IPS-NIHi7 (cell line): ENCODE results near the gene CSNK1A1.
"Not testable (repeated sequence)": the region's sequence is repeated elsewhere in the genome, so short reads cannot be mapped to it uniquely, and the experiment has no call there.

Experiments used
- DNase-seq: peaks from one replicate; pipeline ENCODE4 v3.0.0; 2012; ENCODE audit warnings: mixed read lengths; ENCODE audit errors: extremely low spot score

The CSNK1A1 gene

DNA sequence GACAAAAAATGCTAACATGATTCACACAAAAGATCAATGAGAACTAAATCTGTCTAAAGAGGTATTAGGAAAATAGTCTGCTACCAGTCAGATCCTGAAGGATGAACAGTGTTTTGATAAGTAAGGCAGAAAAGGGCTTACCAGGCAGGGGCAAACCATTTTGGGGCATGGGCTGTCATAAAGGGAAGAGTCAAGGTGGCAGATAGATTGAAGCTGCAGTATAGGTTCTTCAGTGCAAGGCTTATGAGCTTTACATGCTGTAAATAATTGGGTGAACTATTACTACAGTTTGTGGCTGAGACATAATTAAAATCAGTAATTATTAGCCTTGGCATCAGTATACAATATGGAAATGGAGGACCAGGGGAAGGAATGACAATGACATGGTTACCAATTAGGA, 21.8 kb downstream of the CSNK1A1 start:
- no peak for DNase-seq

DNA sequence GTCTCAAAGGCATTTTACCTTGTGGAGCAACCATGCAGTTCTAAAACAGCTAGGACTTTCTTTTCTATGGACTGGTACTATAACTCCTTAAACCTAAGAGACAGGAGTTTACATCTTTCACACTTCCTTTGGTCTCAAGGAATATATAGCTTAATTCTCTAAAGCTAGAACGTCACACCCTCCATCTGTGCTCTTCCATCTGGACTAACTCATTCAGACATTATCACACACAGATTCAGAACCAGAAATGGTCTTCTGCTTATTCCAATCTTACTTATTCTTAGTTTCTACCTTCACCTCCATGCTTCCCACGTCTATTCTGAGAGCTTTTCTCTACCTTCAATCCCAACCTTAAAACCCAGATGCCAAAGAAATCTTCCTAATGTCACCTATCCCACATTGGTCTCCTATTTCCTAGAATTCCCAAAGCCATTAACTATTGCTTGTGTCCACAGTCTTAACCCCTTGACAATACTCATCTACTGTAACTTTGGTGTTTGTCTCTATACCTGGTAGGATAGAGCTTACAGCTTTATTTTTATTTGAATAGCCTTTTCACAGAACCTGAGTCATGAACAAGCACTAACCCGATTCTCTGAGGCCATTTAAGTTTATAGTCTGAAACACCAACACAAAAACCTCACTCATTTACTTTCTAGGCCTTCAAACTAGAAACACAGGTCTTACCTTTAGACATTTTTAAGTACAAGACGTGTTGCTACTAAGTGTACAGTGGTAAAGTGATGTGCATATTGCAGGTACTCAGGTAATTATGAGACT, 22.8 kb downstream of the CSNK1A1 start:
- no peak for DNase-seq

DNA sequence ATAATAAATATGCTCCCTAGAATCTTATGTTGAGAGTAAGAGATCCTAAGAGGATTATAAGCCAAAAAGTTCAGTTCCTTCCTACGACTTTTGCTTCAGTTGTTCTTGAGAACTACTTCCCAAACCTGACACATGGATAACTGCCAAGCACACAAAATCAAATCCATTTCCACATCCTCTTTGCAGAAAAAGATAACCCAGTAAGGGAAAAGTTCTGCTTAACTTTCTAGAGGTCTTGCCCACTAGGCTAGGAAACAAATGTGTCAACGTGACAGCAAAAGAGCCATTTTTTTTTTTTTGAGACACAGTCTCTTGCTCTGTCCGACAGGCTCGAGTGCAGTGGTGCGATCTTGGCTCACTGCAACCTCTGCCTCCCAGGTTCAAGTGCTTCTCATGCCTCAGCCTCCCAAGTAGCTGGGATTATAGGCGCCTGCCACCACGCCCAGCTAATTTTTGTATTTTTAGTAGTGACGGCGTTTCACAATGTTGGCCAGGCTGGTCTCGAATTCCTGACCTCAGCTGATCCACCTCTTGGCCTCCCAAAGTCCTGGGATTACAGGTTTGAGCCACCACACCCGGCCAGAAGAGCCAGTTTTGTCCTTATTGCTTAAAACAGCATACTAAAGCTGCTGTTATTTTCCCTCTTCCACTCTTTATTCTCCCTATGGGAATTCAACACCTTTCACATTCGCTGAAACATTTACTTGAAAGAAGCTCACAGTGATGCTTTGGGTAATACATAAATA, 24.2 kb downstream of the CSNK1A1 start:
- DNase-seq, result no peak

DNA sequence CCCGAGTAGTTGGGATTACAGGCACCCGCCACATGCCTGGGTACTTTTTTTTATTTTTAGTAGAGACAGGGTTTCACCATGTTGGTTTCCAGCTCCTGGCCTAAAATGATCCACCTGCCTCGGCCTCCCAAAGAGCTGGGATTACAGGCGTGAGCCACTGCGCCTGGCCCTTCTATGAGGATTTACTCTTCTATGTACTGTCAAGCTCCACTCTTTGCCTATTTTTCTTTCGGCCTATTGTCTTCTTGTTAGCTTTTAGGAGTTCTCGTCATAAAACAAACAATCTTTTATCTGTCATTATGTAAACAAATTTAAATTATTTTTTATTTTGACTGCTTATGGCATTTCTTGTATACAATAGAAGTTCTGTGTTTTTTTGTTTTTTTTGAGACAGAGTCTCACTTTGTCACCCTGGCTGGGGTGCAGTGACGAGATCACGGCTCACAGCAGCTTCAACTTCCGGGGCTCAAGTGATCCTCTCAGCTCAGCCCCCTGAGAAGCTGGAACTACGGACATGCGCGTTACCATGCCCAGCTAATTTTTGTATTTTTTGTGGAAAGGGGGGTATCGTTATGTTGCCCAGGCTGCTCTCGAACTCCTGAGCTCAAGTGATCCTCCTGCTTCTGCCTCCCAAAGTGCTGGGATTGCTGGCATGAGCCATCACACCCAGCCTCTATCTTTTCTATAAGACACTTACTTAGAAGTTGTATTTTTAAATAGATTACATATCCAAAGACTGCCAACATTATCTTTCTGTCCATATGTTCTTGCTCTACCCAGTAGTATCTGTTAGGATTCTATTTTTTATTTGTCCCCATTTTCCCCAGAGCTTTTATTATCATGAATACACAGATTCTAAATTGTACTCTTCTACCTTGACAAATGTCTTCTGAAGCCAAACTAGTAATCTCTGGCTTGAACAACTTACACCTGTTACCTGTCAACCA, 29.2 kb downstream of the CSNK1A1 start:
- no peak for DNase-seq

DNA sequence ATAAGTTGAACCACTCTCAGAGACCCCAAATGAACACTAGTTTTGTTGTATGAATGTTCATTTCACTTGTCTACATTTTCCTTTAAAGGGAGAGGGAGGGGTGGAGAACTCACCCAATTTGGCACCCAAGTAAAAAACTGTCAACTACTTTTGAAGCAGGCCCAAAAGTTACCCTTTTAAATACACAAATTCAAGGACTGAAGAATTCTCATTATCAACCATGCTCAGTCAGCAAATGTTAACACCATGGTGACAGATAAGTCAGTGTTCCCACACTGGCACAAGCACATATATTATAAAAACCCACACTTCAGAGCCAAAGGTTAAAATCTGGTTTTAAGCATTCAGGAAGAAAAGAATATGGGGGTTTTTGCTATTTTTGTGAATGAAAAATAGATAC, 31.6 kb downstream of the CSNK1A1 start:
- DNase-seq, result no peak

DNA sequence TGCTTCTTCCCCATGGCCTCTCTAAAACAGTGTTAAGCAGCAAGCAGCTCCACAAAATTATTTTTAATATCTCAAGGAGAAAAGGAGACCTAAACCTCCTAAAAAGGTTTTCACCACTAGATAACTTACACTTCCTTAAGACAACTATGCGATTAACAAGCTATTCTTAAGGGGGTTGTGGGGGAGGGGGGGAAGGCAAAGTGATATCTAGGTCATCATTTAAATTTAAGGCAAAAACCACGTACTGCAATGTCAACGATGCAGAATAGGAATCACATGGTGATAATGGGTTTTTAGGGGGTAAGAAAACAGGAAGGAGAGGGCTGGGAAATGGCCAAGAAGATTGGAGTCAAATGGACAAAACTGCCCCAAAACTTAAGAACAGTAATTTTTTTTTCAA, 32.6 kb downstream of the CSNK1A1 start:
- no peak for DNase-seq

DNA sequence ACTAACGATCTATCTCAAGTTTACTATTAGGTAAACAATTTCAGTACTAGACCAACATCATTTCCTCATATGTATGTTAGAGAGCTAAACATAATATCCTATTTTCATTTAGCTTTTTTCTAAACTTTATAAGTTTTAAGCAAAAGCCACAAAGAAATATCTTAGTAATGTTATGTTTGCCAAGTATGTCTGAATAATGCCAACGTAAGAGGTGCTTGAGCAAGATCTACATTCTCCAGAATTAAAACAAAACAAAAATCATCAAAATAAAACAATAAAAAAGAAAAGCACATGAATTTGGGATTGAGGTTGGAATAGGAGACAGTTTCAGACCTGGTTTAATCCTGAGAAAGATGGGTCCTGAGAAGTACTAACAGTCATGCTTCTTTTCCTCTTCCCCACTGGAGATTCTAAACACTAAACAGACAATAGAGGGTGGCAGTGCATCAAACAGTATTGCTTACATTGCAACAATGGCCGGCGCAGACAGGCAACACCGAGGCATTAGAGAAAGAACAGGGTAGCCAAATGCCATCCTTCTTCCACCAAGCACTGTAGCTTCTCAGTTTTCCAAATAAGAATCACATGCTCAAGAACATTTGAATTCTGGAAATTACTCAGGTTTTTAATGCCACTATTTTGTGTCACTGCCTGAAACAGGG, 33.6 kb downstream of the CSNK1A1 start:
- no peak for DNase-seq

DNA sequence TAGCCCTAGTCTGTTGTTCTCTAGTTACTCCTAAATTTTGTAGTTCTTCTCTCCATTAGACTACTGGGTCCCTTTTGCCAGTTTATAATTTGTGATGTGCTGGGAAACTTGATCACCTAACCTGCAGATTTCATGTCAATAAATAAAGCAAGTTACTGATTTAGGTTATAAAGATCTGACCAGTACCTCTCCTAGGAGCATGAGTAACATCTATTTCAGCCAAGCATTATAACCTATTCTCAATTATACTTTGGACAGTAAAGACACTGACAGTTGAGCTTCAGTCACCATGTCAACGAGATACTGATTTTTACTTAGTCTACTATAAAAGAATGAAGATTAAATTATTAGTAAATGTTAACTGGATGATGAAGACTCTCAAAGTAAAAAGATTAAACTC, 36.7 kb downstream of the CSNK1A1 start:
- DNase-seq, result no peak

DNA sequence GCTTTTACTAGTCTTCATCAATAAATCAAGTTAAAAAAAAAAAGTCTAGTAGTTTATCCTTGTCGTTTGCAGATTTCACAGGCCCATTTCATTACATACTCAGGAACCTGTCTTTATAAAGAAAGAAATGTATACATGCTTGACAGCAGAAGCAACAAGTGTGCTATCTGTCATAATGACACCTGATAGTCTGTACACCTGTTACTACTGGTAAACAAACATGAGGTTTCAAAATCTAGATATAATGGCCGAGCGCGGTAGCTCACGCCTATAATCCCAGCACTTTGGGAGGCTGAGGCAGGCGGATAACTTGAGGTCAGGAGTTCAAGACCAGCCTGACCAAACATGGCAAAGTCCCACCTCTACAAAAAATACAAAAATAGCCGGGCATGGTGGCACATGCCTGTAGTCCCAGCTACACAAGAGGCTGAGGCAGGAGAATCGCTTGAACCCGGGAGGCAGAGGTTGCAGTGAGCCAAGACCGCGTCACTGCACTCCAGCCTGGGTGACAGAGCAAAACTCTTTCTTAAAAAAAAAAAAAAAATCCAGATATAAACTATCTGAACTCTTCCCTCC, 37.8 kb downstream of the CSNK1A1 start:
- DNase-seq, result not testable (repeated sequence)

DNA sequence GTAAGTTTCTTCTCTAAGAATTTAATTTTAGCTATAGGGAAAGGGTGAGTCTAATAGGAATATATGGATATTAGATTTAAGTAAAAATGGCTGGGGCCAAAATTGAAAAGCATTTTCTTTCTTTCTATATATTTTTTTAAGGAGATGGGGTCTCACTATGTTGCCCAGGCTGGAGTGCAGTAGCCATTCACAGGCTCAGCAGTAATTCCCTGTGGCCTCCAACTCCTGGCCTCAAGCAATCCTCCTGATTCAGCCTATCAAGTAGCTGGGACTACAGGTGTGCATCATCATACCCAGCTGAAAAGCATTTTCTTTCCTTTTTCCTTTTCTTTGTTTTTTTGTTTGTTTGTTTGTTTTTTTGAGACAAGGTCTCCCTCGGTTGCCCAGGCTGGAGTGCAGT, 41.1 kb downstream of the CSNK1A1 start:
- no peak for DNase-seq

DNA sequence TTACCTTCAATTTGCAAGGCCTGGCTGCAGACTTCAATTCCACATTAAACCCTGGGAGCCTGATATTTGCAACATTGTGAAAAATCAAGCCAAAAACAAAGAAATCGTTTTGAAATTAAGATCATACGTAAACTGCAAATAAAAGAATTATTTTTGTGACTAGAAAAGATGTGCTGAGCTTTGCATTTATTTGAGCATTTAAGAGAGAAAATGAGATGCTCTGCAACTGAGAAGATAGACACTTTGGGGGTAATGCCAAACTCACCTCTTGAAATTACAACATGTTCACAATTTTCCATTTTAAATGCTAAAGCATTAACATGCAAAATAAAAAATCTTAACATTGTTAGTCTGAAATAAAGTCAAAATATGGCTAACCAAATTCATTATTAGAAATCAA, 46.6 kb downstream of the CSNK1A1 start:
- DNase-seq, result no peak

DNA sequence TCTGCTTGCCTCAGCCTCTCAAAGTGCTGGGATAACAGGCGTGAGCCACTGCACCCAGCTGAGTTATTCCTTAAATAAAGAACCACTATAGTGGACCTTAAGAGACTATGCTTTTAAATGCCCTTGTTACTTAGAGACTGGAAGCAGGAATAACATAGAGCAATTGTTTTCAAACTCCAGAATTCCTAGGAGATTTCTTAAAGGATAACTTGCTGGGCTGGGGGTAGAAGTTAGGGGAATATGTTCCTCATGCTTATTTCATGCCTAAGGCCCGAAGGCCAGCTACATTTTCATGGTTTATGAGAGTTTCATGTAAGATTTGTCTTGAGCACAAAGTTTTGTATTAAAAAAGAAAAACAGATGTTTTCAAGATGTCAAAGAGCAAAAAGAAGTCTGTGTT, 48.2 kb downstream of the CSNK1A1 start:
- DNase-seq, result no peak

DNA sequence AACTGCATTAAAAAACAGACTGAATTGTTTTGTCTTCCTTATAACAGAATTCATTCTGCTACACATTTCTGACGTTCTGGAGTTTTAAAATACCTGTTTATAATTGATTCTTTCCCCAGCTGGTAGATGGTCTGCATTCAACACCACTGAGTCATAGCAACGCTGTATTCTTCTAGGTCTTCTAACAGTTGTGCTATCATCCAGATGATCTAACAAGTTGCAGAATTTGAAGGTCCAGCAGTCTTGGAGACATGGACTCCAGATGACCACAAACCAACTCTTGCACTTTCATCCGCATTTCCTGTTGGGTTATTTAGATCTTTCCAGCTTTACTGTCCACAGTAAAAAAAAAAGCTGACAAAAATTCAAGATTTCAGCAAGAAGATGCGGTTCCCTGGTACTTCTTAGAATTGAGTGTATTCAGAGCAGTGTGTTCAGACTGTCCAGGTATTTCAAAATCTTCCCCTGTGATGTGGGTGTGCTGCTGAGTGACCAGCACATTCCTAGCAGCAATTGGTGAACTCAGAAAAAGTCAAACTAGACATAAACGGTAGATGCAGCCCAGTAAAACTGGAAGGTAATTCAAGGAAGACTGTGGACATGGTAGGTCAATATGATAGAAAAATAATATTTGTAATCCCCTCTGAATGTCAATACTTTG, 50.2 kb downstream of the CSNK1A1 start:
- DNase-seq, result no peak

DNA sequence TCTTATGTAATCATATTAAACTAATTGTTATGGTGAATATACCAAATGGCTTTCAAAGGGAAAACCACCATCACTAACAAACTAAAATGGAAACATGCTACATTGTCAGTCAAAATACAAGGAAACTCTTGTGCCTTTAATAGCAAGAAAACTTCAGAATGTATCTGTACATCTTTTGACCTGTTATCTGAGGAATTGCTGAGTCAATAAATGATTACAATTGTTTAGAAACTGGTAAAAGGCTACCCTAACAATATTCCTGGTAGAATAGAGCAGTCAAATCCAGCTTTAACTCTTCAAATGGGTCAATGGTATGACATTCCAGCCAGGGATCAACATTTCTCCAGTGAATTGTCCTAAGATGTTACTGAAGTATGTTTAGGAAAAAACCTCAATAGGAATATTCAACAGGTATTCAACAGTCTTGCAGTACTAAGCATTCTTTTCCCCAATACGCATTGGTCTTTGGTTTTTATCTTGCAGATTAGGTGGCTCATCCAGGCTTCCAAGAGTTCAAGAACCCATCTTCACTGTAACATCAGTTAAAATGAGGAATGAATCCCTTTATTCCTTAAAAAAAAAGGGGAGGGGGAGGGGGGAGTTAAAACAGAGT, 52.4 kb downstream of the CSNK1A1 start:
- DNase-seq, result no peak

DNA sequence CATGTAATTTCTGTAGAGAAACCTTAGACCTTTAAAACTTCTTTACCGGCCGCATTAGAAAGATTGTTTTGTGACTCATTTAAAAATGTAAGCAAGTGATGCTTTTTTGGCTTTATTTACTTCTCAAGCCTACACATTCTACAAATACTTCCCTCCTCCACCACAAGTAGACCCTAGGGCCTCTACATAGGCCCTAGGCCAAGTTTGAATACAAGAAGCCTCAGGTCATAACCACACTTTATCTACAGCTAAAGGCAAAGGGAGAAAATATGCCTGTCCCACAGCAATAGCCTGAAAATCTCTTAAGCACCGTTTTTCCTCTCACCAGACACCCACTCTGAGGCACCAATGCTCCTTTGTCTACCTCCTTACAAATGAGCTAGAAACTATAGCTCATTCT, 53.9 kb downstream of the CSNK1A1 start:
- no peak for DNase-seq

DNA sequence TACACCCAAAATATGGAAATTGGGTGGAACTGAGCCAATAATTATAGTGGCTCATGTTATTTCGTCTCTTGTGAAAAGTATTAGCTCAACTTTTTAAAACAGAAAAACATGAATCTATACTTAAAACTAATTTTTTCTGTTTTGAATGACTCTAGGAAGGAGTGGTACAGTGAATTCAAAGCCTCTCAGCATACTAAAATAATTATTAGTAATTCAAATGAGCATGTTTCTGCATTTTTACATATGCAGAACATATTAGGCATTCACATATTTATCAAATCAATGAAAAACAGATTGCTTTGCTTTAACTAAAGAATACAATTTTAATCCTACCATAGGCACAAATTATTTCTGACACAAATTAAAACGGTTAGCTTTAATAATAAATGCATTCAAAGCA, 54.3 kb downstream of the CSNK1A1 start:
- DNase-seq, result no peak

DNA sequence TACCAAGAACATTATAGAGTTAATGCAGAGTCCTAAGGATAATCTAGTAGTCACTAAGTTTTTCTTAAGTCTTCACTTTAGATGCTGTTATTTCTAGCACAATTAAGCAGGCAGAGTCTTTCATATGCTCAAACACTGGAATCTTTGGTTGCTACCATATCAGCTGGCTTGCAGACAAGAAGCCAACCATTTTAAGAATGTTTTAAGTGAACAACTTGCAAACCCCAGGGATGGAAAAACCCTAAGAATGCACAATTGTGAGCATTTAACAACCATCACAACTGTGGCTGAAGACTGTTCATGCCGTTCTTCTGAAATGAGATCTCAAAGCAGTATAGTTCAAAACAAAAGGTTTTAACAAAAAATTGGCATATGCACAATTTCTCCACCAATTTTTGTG, 55.1 kb downstream of the CSNK1A1 start:
- DNase-seq, result no peak

DNA sequence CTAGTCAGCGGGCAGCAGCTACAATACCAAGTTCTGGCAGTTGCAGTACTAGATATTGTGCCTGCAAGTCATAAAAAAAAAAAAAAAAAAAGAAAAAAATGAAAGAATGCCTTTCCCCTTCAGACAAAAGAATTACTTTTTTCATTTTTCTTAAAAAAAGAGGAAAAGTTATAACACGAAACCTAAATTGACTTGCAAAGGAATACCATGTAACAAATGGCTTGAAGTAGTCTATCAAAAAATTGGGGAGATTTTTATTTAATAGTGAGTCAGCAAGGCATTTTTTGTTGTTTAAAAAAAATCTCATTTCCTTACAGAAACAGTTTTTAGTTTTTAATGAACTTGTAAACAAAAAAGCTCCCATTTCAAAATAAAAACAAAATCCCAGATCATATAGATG, 55.6 kb downstream of the CSNK1A1 start:
- DNase-seq, result no peak

DNA sequence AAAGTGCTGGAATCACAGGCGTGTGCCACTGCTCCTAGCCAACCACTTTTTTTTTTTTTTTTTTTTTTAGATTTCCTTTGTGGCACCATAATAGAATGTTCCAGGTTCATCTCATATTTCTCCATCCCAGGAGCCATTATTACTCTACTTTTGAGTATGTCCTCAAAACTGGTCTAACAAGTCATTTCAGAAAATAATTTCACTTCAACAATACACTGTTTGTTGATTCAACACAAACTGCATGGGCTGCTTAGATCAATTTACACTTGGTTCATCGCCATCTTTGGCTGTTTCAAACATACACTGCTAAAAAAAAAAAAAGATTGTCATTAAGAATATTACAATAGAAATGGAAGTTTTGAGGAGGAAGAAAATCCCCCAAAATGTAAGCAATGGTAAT, 57.9 kb downstream of the CSNK1A1 start:
- DNase-seq, result no peak

DNA sequence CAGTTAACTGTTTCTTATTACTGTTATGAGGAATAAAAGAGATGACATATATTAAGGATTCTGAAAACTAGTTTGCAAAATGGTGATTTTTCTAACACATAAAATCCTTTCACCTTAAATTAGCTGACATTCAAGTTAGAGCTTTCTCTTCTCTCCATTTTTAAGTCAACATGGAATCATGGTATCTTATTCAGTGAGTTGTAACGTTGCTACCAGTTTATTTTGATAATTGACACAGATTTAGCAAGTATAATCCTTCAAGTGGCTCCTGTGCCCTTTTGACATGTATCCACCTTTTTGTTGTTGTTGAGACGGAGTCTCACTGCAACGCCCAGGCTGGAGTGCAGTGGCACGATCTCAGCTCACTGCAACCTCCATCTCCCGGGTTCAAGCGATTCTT, 58.5 kb downstream of the CSNK1A1 start:
- DNase-seq, result no peak
